GM15510 (cell line): ENCODE results near the gene DNPEP.

Experiments
- POLR2A ChIP-seq: IDR thresholded peaks from 3 replicates; pipeline ENCODE4 v1.6.1; 2011; ENCODE audit warnings: borderline replicate concordance; ENCODE audit not compliant: insufficient read length; ENCODE audit errors: extremely low read depth

DNPEP gene

GRCh38 chr2:219410390-219410789, 22.7 kb upstream of the DNPEP start:
- TF ChIP-seq POLR2A: no peak

- no peak for TF ChIP-seq POLR2A
These were observed 21.9 kb upstream of the DNPEP start for GRCh38 chr2:219409619-219410018.

- no peak for TF ChIP-seq POLR2A
These were observed 20.9 kb upstream of the DNPEP start for GRCh38 chr2:219408631-219409030.

GRCh38 chr2:219408204-219408603, 20.5 kb upstream of the DNPEP start:
- no peak for TF ChIP-seq POLR2A

GRCh38 chr2:219406861-219407230, 19.1 kb upstream of the DNPEP start:
- no peak for TF ChIP-seq POLR2A

- no peak for TF ChIP-seq POLR2A
These were observed 18.5 kb upstream of the DNPEP start for GRCh38 chr2:219405958-219406860.

- no peak for TF ChIP-seq POLR2A
These were observed 17.7 kb upstream of the DNPEP start for GRCh38 chr2:219405451-219405850.

- TF ChIP-seq POLR2A: no peak
These were observed 17.2 kb upstream of the DNPEP start for GRCh38 chr2:219404954-219405353.

- no peak for TF ChIP-seq POLR2A
These were observed 16.7 kb upstream of the DNPEP start for GRCh38 chr2:219404291-219404910.

- no peak for TF ChIP-seq POLR2A
These were observed 16.1 kb upstream of the DNPEP start for GRCh38 chr2:219403861-219404260.

GRCh38 chr2:219402665-219403515, 15.2 kb upstream of the DNPEP start:
- TF ChIP-seq POLR2A: no peak

GRCh38 chr2:219401606-219402005, 13.9 kb upstream of the DNPEP start:
- no peak for TF ChIP-seq POLR2A

GRCh38 chr2:219400562-219400961, 12.8 kb upstream of the DNPEP start:
- TF ChIP-seq POLR2A: no peak

GRCh38 chr2:219399716-219400478, 12.2 kb upstream of the DNPEP start:
- TF ChIP-seq POLR2A: no peak
